GM19099 (cell line): ENCODE data around the gene REM2.

Experiments
- POLR2A ChIP-seq: IDR thresholded peaks from 3 replicates; pipeline ENCODE4 v1.6.1; 2011; ENCODE audit warnings: low read depth; ENCODE audit not compliant: insufficient read length; ENCODE audit errors: extremely low read depth

Gene REM2

GRCh38 chr14:22883173-22883976 is at the start of gene REM2:
REM2 (plus strand) TSS chr14:22883222; CDS start chr14:22883288, 66 bp downstream.
- TF ChIP-seq POLR2A, result no peak

GRCh38 chr14:22835505-22835904 is 47.5 kb upstream of the REM2 start:
- TF ChIP-seq POLR2A, result no peak

GRCh38 chr14:22836301-22837113 is 46.5 kb upstream of the REM2 start, which contains the start of gene MMP14:
MMP14 (plus strand) TSS chr14:22836585; CDS start chr14:22836818, 233 bp downstream.
- TF ChIP-seq POLR2A, result no peak

GRCh38 chr14:22837114-22837749 is 45.8 kb upstream of the REM2 start:
- no peak for TF ChIP-seq POLR2A

GRCh38 chr14:22837750-22838538 is 45.1 kb upstream of the REM2 start:
- no peak for TF ChIP-seq POLR2A

- TF ChIP-seq POLR2A, result no peak
Measured at GRCh38 chr14:22838631-22839041, 44.4 kb upstream of the REM2 start.

GRCh38 chr14:22839159-22839779 is 43.8 kb upstream of the REM2 start:
- no peak for TF ChIP-seq POLR2A

- no peak for TF ChIP-seq POLR2A
Measured at GRCh38 chr14:22841311-22841710, 41.7 kb upstream of the REM2 start.

- no peak for TF ChIP-seq POLR2A
Measured at GRCh38 chr14:22841769-22842168, 41.3 kb upstream of the REM2 start.

- TF ChIP-seq POLR2A, result no peak
Measured at GRCh38 chr14:22842211-22843122, 40.6 kb upstream of the REM2 start.

GRCh38 chr14:22843123-22843925 is 39.7 kb upstream of the REM2 start:
- TF ChIP-seq POLR2A, result no peak

GRCh38 chr14:22844221-22845102 is 38.6 kb upstream of the REM2 start:
- TF ChIP-seq POLR2A, result no peak

GRCh38 chr14:22845103-22845394 is 38.0 kb upstream of the REM2 start:
- no peak for TF ChIP-seq POLR2A
